Panc1 (cell line): Measurements from ENCODE around the gene DNAAF9. TPM values are rescaled to one million over a fixed set of nuclear protein-coding genes. Genes with fewer than 3 reads are reported as not detected.

ENCODE experiments used
- ATAC-seq: fragments of 200-7000 bp; cut with Tn5 transposase; 2 replicates; pipeline ENCODE4 v1.9.1; 2020; ENCODE audit warnings: mild to moderate bottlenecking, moderate library complexity
- BruUV-seq: library from RNA; stranded (reverse); fragments of 400-500 nt; replicated peaks from 2 replicates; lab custom pipeline; 2021; lab: Mats Ljungman, UMichigan
- CTCF ChIA-PET: fragments of 300-600 bp; sonication (Branson Sonifier 250); formaldehyde crosslinking; loops from one replicate; lab custom pipeline; 2022; ENCODE audit warnings: antibody characterized with exemption; lab: Charles Lee
- POLR2A ChIA-PET: fragments of 300-600 bp; sonication (Branson Sonifier 250); formaldehyde crosslinking; loops from one replicate; lab custom pipeline; 2022; ENCODE audit warnings: antibody characterized with exemption; lab: Charles Lee
- DNase-seq: peaks from one replicate; pipeline ENCODE4 v3.0.0-alpha.2; 2010; ENCODE audit warnings: low read depth, low spot score
- H3K27ac ChIP-seq: 2 replicates; pipeline ENCODE4 v1.5.1; 2011; ENCODE audit warnings: mild to moderate bottlenecking, low read length, inconsistent platforms
- H3K27me3 ChIP-seq: fragments of 200-500 bp; sonication (Bioruptor generic); 2 replicates; pipeline ENCODE4 v1.6.0; 2014; ENCODE audit warnings: low read length, inconsistent platforms; ENCODE audit not compliant: control insufficient read depth, insufficient read depth
- H3K36me3 ChIP-seq: fragments of 200-500 bp; sonication (Bioruptor generic); 2 replicates; pipeline ENCODE4 v1.5.1; 2014; ENCODE audit warnings: inconsistent platforms, mild to moderate bottlenecking, low read length, moderate library complexity; ENCODE audit not compliant: control insufficient read depth, insufficient read depth
- H3K4me1 ChIP-seq: 2 replicates; pipeline ENCODE4 v1.5.1; 2011; ENCODE audit warnings: inconsistent platforms, mild to moderate bottlenecking, low read length, moderate library complexity; ENCODE audit not compliant: control insufficient read depth, insufficient read depth
- H3K4me3 ChIP-seq, 2 experiments: 2 replicates each; pipeline ENCODE4 v1.5.1; 2011 to 2012; ENCODE audit warnings: low read depth in 2 of 2, low read length in 2 of 2, mild to moderate bottlenecking in 2 of 2, inconsistent platforms in 1 of 2, moderate library complexity in 1 of 2
- H3K9me3 ChIP-seq: fragments of 200-500 bp; sonication (Bioruptor generic); 2 replicates; pipeline ENCODE4 v1.5.1; 2014; ENCODE audit warnings: low read depth, mild to moderate bottlenecking, inconsistent platforms, low read length, moderate library complexity; ENCODE audit not compliant: control insufficient read depth, insufficient read depth
- POLR2AphosphoS5 ChIP-seq: IDR thresholded peaks from 2 replicates; pipeline ENCODE4 v1.6.1; 2012; ENCODE audit warnings: mild to moderate bottlenecking, low read depth, low read length, moderate library complexity
- SIN3A ChIP-seq: IDR thresholded peaks from 2 replicates; pipeline ENCODE4 v1.6.1; 2012; ENCODE audit warnings: low read depth, mild to moderate bottlenecking, low read length, moderate library complexity, borderline replicate concordance; ENCODE audit not compliant: insufficient read depth
- TCF7L2 ChIP-seq: IDR thresholded peaks from 2 replicates; pipeline ENCODE4 v1.6.1; 2011; ENCODE audit warnings: mild to moderate bottlenecking, low read depth, low read length, inconsistent platforms
- in situ Hi-C: cut with HindIII; loops from 2 replicates; pipeline ENCODE4 v1.10.0; 2016; ENCODE audit warnings: low sequenced_read_pairs, low pct_unique_long_range_greater_than_20kb
- intact Hi-C: fragments of 100-400 bp; cut with micrococcal nuclease; formaldehyde crosslinking; loops from one replicate; pipeline ENCODE4 v1.10.0; 2022; ENCODE audit not compliant: unreplicated experiment
- total RNA-seq: library from RNA; stranded (reverse); gene quantifications from one replicate; pipeline ENCODE4 v1.2.1, GENCODE V29; 2021; ENCODE audit not compliant: unreplicated experiment
- TF ChIP-seq, protein P1 (sequence below): fragments of 450-650 bp; IDR thresholded peaks from 2 replicates; pipeline ENCODE4 v1.5.1; 2017; ENCODE audit warnings: mild to moderate bottlenecking
- TF ChIP-seq, protein P2 (sequence below), 2 experiments: IDR thresholded peaks; 2 replicates each; pipeline ENCODE4 v1.6.1; 2011 to 2012; ENCODE audit warnings: low read depth in 2 of 2, control low read depth in 1 of 2, low read length in 1 of 2, mild to moderate bottlenecking in 1 of 2, moderate library complexity in 1 of 2; ENCODE audit not compliant: insufficient read depth in 1 of 2

Gene DNAAF9
- total RNA-seq, 1 experiment from 2014 or later: 7.4 TPM

DNA sequence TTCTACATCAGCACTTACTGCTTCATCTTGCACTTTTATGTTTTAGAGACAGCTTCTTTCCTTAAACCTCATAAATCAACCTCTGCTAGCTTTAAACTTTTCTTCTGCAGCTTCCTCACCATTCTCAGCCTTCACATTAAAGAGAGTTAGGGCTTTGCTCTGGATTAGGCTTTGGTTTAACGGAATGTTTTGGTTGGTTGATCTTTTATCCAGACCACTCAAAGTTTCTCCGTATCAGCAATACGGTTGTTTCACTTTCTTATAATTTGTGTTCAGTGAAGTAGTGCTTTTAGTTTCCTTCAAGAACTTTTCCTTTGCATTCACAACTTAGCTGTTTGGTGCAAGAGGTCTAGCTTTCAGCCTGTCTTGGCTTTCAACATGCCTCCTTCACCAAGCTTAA is 40.4 kb downstream of the DNAAF9 start:
- no peak for ATAC-seq
- no peak for DNase-seq
- TF ChIP-seq SIN3A: no peak
- TF ChIP-seq, protein P1, sequence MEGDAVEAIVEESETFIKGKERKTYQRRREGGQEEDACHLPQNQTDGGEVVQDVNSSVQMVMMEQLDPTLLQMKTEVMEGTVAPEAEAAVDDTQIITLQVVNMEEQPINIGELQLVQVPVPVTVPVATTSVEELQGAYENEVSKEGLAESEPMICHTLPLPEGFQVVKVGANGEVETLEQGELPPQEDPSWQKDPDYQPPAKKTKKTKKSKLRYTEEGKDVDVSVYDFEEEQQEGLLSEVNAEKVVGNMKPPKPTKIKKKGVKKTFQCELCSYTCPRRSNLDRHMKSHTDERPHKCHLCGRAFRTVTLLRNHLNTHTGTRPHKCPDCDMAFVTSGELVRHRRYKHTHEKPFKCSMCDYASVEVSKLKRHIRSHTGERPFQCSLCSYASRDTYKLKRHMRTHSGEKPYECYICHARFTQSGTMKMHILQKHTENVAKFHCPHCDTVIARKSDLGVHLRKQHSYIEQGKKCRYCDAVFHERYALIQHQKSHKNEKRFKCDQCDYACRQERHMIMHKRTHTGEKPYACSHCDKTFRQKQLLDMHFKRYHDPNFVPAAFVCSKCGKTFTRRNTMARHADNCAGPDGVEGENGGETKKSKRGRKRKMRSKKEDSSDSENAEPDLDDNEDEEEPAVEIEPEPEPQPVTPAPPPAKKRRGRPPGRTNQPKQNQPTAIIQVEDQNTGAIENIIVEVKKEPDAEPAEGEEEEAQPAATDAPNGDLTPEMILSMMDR: no peak
- TF ChIP-seq POLR2AphosphoS5: no peak
- TF ChIP-seq, protein P2, sequence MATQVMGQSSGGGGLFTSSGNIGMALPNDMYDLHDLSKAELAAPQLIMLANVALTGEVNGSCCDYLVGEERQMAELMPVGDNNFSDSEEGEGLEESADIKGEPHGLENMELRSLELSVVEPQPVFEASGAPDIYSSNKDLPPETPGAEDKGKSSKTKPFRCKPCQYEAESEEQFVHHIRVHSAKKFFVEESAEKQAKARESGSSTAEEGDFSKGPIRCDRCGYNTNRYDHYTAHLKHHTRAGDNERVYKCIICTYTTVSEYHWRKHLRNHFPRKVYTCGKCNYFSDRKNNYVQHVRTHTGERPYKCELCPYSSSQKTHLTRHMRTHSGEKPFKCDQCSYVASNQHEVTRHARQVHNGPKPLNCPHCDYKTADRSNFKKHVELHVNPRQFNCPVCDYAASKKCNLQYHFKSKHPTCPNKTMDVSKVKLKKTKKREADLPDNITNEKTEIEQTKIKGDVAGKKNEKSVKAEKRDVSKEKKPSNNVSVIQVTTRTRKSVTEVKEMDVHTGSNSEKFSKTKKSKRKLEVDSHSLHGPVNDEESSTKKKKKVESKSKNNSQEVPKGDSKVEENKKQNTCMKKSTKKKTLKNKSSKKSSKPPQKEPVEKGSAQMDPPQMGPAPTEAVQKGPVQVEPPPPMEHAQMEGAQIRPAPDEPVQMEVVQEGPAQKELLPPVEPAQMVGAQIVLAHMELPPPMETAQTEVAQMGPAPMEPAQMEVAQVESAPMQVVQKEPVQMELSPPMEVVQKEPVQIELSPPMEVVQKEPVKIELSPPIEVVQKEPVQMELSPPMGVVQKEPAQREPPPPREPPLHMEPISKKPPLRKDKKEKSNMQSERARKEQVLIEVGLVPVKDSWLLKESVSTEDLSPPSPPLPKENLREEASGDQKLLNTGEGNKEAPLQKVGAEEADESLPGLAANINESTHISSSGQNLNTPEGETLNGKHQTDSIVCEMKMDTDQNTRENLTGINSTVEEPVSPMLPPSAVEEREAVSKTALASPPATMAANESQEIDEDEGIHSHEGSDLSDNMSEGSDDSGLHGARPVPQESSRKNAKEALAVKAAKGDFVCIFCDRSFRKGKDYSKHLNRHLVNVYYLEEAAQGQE (IDR thresholded peaks at IDR 0.05; ENCODE audit: insufficient read depth in 1 of 2, low read depth in 2 of 2, low read length in 1 of 2): no peak
- no peak for TF ChIP-seq TCF7L2
- H3K27ac ChIP-seq: no peak overlapping the region
- intact Hi-C loops (no loop called here), in situ Hi-C loops (no loop called here)
- H3K27me3 ChIP-seq: no peaks in the 10 kb centered on the region
- no peaks in the 10 kb centered on the region; the same call in 1 of the 2 replicates for H3K36me3 ChIP-seq
- ChIA-PET CTCF (no interaction called here), POLR2A (interaction anchor here (0.7 kb wide), 1 partner anchor 11 kb away, joined by 4 read pairs; no protein-coding TSS in a partner anchor)
- no peaks in the 10 kb centered on the region for H3K9me3 ChIP-seq
- H3K4me1 ChIP-seq: no peaks in the 10 kb centered on the region
- BruUV-seq: no TSS peak
- no peak overlapping the region for H3K4me3 ChIP-seq

DNA sequence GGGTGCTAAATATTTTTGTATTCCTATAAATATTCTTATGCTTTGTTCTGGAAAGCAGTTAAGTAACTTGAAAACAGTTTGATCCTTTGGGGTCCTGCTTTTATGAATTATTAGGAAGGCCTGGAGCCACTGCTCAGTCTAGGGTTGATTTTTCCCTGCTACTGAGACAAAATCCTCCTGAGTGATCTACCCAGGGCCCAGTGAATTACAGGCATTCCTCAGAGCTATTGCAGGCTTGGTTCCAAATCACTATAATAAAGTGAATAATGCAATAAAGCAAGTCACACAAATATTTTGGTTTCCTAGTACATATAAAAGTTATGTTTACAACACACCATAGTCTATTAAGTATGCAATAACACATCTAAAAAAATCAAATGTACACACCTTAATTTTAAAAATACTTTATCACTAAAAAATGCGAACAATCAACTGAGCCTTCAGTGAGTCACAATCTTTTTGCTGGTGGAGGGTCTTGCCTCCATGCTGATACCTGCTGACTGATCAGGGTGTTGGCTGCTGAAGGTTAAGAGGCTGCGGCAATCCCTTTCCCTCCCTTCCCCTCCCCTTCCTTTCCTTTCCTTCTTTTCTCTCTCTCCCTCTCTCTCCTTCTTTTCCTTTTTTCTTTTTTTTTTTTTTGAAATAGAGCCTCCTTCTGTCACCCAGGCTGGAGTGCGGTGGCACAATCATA is 43.0 kb downstream of the DNAAF9 start:
- TF ChIP-seq, protein P2 (IDR thresholded peaks at IDR 0.05; ENCODE audit: insufficient read depth in 1 of 2, low read depth in 2 of 2, low read length in 1 of 2): no peak
- no peak for TF ChIP-seq TCF7L2
- TF ChIP-seq POLR2AphosphoS5: no peak
- TF ChIP-seq SIN3A: no peak
- TF ChIP-seq, protein P1: no peak
- no peak for ATAC-seq
- Histone ChIP-seq H3K36me3 (no peaks in the 10 kb centered on the region), H3K9me3 (no peaks in the 10 kb centered on the region), H3K4me1 (no peaks in the 10 kb centered on the region), H3K4me3 (no peak overlapping the region), H3K27me3 (no peaks in the 10 kb centered on the region), H3K27ac (no peak overlapping the region)
- DNase-seq: no peak
- in situ Hi-C loops (no loop called here), intact Hi-C loops (no loop called here)
- BruUV-seq: no TSS peak
- ChIA-PET POLR2A (no interaction called here), CTCF (no interaction called here)
